GM12864 (cell line): ENCODE data around the gene TOR4A.

Source experiments
- DNase-seq: peaks from one replicate; pipeline ENCODE4 v3.0.0-alpha.2; 2011; ENCODE audit warnings: low read depth
- H3K4me3 ChIP-seq: 2 replicates; pipeline ENCODE4 v1.5.1; 2011; ENCODE audit warnings: mild to moderate bottlenecking, low read depth, low read length, control low read depth
- CTCF ChIP-seq: IDR thresholded peaks from 2 replicates; pipeline ENCODE4 v1.5.1; 2011; ENCODE audit warnings: low read depth, mild to moderate bottlenecking, moderate library complexity, low read length, control low read depth, inconsistent platforms; ENCODE audit errors: missing control alignments

TOR4A gene

DNA sequence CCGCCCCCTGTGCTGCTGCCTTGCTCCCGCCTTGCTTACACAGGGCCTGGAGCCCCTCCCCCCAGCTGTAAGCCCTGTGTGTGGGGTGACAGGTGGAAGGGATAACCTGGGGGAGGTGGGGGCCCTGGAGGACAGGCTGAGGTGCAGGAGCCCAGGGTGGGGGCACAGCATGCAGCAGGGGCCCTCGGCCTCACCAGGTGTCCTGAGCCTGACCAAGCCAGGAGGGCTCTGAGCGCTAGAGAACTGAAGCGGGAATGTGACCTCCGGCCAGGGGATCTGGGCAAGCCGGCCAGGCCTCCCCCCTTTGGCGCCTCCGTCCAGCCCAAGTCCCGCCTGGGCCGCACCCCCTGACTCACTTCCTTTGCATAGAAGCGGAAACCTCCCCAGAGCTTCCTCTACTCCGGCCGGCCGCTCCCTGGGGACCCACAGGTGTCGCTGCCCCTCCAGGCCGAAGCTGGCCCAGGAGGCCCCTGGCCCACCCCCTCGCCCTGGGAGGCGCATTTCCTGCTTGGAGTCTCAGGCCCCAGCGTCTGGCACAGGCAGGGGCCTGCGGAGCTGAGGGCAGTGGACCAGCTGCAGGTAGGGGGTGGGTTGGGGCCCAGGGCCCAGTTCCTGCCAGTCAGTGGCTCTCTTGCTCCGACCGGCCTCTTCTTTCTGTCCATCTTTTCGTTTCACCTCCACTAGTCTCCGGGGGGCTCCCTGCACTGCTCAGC lies at the start of gene TOR4A:
Gene TOR4A, plus strand, starts transcription at position 398 of the 713 bp plus-strand sequence. CDS start 964 bp downstream, outside the sequence.
- H3K4me3 ChIP-seq: peak within 1 kb of the TSS; percentile 69
- no peak for TF ChIP-seq CTCF
- no peak for DNase-seq

DNA sequence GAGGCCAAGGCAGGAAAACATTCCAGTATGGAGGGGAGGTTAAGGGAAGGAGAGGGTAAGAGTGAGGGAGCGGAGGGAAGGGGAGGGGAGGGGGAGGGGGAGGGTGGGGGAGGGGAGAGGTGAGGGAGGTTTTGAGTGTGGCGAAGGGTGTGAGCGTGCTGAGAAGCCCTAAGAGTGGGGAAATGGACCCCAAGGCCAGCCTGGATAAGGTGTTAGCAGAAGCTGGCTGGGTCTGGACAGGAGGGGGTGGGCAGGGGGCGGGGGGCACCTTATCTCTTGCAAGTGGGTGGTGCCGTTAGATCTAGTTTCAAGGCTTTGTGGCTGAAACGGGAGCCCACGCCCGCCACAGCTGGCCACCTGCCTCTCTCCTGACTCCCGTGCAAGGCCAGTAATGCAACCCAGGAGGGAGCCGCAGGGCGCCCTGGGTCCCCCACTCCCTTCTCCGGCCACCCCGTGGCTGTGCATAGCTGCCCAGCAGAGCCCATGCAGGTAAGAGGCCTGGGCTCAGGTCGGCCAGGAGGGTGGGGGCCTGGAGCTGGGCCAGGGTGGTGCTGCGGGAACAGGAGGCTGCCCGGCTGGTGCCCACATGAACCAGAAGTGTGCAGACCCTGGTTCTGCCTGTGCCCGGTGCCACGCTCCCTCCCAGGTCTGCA lies 49.5 kb upstream of the TOR4A start:
- H3K4me3 ChIP-seq: no peak overlapping the region
- no peak for DNase-seq
- TF ChIP-seq CTCF: no peak

DNA sequence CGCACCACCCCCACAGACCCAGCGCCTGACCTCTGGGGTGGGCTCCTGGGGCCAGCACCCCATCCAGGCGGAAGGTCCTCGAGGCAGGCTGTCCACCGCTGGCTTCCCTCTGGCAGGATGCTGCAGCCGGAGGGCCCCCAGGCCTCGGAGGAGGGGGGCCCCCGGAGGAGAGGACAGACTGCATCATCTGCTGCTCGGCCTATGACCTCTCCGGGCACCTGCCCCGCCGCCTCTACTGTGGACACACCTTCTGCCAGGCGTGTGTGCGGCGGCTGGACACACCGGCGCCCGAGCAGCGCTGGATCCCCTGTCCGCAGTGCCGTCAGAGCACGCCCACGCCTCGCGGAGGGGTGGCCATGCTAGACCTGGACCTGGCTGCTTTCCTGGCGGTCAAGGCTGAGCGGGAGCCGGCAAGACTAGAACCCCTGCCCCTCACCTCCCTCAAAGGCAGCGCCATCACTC lies 49.0 kb upstream of the TOR4A start:
- no peak for TF ChIP-seq CTCF
- no peak for DNase-seq
- no peak overlapping the region for H3K4me3 ChIP-seq

- no peak for DNase-seq
- no peak overlapping the region for H3K4me3 ChIP-seq
- no peak for TF ChIP-seq CTCF
These were observed 48.3 kb upstream of the TOR4A start for GRCh38 chr9:137228968-137229896.

DNA sequence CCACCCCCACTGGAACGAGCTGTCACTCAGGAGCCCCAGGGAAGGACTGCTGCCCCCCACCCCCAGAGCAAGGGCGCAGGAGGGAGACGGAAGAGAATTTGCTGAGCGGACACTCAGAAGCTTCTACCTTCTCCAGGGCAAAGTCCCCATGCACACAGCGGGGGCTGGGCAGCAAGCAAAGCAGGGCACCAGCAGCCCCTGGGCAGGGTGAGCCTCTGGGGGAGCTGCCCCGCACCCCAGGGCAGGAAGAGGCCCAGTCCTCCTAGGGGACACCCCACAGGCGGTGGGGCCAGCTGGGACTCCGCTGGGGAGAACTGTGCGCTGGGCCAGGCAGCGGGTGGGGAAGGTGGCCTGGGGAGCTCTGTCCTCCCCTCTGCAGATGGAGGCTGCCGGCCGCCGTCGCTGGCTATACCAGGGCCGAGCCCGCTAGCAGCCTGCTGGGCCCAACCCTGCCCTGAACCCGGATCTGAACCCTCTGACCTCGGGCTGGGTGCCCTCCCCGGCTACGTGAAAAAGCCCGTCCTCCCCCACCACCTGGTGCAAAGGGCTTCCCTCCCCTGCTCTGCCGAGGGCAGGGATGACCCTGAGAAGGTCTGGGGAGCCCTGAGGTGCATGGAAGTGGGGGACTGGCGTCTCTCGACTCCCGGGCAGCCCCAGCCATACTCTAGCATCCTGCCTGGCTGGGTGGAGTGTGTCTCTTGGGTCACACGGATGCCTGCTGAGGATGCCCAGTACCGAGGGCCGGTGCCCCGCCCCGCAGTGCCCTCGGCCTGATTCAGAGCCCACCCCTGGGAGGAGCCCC lies 47.4 kb upstream of the TOR4A start:
- no peak overlapping the region for H3K4me3 ChIP-seq
- DNase-seq: no peak

More for the DNA sequence above, 47.4 kb upstream of the TOR4A start:
- TF ChIP-seq CTCF: no peak
